Mesothelial cell of epicardium (in vitro differentiated cells): ENCODE data around the gene C20orf202. TPM values are rescaled to one million over a fixed set of nuclear protein-coding genes. Genes with fewer than 3 reads are reported as not detected.

Experiments
- DNase-seq, 2 experiments: peaks; one replicate each; pipeline ENCODE4 v3.0.0; 2021; ENCODE audit warnings: low spot score in 2 of 2; ENCODE audit not compliant: unreplicated experiment in 2 of 2
- H3K27ac Mint-ChIP-seq: 2 replicates; pipeline ENCODE4 v1.8.0; 2021; ENCODE audit warnings: mixed read lengths
- H3K27me3 Mint-ChIP-seq: 2 replicates; pipeline ENCODE4 v1.8.0; 2021; ENCODE audit warnings: low read depth, mixed read lengths
- H3K36me3 Mint-ChIP-seq: 2 replicates; pipeline ENCODE4 v1.8.0; 2021; ENCODE audit warnings: mixed read lengths
- H3K4me1 Mint-ChIP-seq: 2 replicates; pipeline ENCODE4 v1.8.0; 2021; ENCODE audit warnings: mixed read lengths
- H3K4me3 Mint-ChIP-seq: 2 replicates; pipeline ENCODE4 v1.8.0; 2021; ENCODE audit warnings: mild to moderate bottlenecking, moderate library complexity, mixed read lengths
- H3K9me3 Mint-ChIP-seq: 2 replicates; pipeline ENCODE4 v1.8.0; 2021; ENCODE audit warnings: mixed read lengths
- total RNA-seq: library from RNA; stranded (reverse); gene quantifications from 3 replicates; pipeline ENCODE4 v1.2.1, GENCODE V29; 2021
- TF ChIP-seq, protein P1 (sequence below): fragments of 200-600 bp; sonication (generic); IDR thresholded peaks from one replicate; pipeline ENCODE4 v1.5.0; 2021; ENCODE audit warnings: antibody characterized with exemption; ENCODE audit not compliant: unreplicated experiment

C20orf202 gene
- total RNA-seq, 1 donor from 2014 or later: 0.22 TPM

DNA sequence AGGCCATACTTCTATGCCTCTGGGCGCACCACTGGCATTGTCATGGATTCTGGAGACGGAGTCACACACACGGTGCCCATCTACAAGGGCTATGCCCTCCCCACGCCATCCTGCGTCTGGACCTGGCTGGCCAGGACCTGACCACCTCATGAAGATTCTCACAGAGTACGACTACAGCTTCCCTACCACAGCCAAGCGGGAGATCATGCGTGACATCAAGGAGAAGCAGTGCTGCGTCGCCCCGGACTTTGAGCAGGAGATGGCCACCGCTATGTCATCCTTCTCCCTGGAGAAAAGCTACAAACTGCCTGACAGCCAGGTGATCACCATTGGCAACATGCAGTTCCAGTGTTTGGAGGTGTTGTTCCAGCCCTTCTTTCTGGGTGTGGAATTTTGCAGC lies 42.3 kb upstream of the C20orf202 start:
- peaks cover 49% of the 10 kb centered on the region for H3K36me3 Mint-ChIP-seq
- H3K4me1 Mint-ChIP-seq: no peaks in the 10 kb centered on the region
- no peak overlapping the region for H3K4me3 Mint-ChIP-seq
- TF ChIP-seq, protein P1, sequence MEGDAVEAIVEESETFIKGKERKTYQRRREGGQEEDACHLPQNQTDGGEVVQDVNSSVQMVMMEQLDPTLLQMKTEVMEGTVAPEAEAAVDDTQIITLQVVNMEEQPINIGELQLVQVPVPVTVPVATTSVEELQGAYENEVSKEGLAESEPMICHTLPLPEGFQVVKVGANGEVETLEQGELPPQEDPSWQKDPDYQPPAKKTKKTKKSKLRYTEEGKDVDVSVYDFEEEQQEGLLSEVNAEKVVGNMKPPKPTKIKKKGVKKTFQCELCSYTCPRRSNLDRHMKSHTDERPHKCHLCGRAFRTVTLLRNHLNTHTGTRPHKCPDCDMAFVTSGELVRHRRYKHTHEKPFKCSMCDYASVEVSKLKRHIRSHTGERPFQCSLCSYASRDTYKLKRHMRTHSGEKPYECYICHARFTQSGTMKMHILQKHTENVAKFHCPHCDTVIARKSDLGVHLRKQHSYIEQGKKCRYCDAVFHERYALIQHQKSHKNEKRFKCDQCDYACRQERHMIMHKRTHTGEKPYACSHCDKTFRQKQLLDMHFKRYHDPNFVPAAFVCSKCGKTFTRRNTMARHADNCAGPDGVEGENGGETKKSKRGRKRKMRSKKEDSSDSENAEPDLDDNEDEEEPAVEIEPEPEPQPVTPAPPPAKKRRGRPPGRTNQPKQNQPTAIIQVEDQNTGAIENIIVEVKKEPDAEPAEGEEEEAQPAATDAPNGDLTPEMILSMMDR: no peak
- no peak overlapping the region for H3K27ac Mint-ChIP-seq
- DNase-seq: no peak
- H3K27me3 Mint-ChIP-seq: no peaks in the 10 kb centered on the region
- peaks cover 4% of the 10 kb centered on the region for H3K9me3 Mint-ChIP-seq

DNA sequence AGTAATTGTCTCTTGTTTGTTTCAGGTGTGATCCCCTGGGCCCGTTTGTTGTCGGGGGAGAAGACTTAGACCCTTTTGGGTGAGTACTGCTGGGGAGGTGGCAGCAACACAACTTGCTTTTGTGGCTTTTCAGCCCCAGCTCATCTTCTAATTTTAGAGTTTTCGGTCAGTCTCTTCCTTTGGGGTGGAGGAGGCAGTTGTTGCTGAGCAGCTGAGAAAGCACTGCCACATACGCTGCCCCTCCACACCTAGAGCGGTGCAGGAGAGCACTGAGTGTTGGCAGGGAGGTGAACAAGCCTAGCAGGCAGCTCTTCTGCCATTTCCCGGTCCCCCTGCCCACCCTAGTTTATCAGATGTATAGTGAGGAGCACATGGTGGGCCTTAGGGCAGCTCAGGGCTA lies 40.1 kb upstream of the C20orf202 start:
- Mint-ChIP-seq H3K27me3 (no peaks in the 10 kb centered on the region), H3K36me3 (peaks cover 51% of the 10 kb centered on the region), H3K4me3 (no peak overlapping the region), H3K9me3 (no peaks in the 10 kb centered on the region), H3K4me1 (no peaks in the 10 kb centered on the region), H3K27ac (no peak overlapping the region)
- TF ChIP-seq, protein P1: no peak
- DNase-seq: no peak

DNA sequence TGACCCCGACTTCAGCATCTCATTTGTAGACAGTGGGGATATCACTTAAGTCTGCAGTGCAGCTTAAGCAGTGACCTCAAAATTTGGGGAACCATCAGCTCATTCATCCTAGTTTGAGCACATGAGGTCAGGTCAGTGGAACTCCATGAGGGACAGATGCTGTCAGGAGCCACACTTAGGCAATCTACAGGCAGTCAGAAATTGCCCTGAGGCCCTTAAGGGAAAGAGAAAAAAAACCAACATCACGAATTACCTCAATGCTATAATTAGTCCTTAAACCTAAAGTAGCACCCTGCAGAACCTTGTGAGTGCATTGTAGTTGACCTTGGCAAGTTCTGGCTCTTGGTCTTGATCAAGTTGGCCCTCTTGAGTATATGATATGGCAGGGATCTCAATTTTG lies 39.6 kb upstream of the C20orf202 start:
- no peak for DNase-seq
- Mint-ChIP-seq H3K4me1 (no peaks in the 10 kb centered on the region), H3K27me3 (no peaks in the 10 kb centered on the region), H3K27ac (no peak overlapping the region), H3K9me3 (no peaks in the 10 kb centered on the region), H3K36me3 (peaks cover 56% of the 10 kb centered on the region), H3K4me3 (no peak overlapping the region)
- TF ChIP-seq, protein P1: no peak

DNA sequence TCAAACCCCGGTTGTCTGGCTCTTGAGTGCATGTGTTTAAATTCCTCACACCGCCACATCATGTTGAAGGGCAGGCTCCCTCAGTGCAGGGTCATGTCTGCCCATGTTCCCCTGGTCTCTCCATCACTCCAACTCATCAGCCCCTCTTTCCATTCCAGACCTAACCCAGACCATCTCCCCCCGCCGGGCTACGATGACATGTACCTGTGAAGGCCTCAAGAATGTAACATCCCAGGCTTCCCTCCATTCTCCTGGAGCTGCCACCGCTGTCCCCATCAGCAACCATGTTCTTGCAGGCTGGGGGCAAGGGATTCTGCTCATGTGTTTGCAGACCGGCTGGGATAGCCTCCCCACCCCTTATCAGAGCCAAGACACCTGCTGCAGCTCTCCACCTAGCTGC lies 38.4 kb upstream of the C20orf202 start:
- no peaks in the 10 kb centered on the region for H3K27me3 Mint-ChIP-seq
- H3K27ac Mint-ChIP-seq: no peak overlapping the region
- no peak for DNase-seq
- TF ChIP-seq, protein P1: no peak
- H3K4me3 Mint-ChIP-seq: no peak overlapping the region
- no peaks in the 10 kb centered on the region for H3K9me3 Mint-ChIP-seq
- H3K4me1 Mint-ChIP-seq: no peaks in the 10 kb centered on the region
- peaks cover 60% of the 10 kb centered on the region for H3K36me3 Mint-ChIP-seq

DNA sequence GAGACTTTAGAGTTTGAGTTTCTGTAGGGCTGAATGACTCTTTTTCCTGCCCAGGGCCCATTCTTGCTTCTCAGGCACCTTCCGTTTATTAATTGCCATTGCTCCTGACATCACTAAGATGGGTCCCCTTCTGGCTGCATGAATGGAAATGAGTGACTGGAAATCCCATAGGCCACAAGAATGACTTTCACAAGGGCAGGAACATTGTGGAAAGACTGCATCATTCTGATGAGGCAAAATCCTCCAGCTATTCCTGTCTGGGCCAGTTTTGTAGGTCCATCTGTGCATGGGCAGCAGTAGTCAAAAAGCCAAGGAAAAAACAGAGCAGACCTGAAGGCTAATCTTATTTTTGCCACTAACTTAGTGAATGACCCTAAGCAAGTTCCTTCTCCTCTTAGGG lies 37.7 kb upstream of the C20orf202 start:
- H3K36me3 Mint-ChIP-seq: peaks cover 62% of the 10 kb centered on the region
- no peak for DNase-seq
- no peaks in the 10 kb centered on the region for H3K9me3 Mint-ChIP-seq
- H3K4me3 Mint-ChIP-seq: no peak overlapping the region
- H3K27me3 Mint-ChIP-seq: no peaks in the 10 kb centered on the region
- no peak overlapping the region for H3K27ac Mint-ChIP-seq
- no peaks in the 10 kb centered on the region for H3K4me1 Mint-ChIP-seq
- TF ChIP-seq, protein P1: no peak

DNA sequence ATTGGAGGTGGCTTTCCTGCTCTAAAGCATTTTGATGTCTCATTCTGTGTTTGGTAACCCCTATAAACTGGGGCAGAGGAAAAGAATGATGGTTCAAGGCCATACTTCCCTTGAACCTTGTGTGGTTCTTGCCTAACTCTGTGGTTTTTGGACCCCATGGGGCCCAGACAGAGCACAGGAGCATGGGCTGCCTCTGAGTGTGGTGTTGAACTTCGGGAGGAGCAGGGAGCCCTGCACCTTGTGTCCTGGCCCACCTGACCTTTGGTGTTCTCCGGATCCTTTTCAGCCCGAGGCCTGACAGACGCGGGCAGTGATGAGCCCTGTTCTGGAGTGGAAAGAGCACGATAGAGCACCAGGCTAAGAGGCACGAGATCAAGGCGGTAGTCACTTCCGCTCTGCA lies 37.3 kb upstream of the C20orf202 start:
- TF ChIP-seq, protein P1: no peak
- Mint-ChIP-seq H3K4me1 (no peaks in the 10 kb centered on the region), H3K27me3 (no peaks in the 10 kb centered on the region), H3K36me3 (peaks cover 59% of the 10 kb centered on the region), H3K9me3 (no peaks in the 10 kb centered on the region), H3K4me3 (no peak overlapping the region), H3K27ac (no peak overlapping the region)
- DNase-seq: no peak
